IPS-18a (cell line): ENCODE data around the gene BABAM2.

ENCODE experiments used
- H3K27ac ChIP-seq: one replicate; pipeline ENCODE4 v1.5.1; 2013; ENCODE audit warnings: low read length
- H3K27me3 ChIP-seq: one replicate; pipeline ENCODE4 v1.6.1; 2013; ENCODE audit warnings: mild to moderate bottlenecking, low read length; ENCODE audit not compliant: control insufficient read depth, insufficient read depth
- H3K36me3 ChIP-seq: one replicate; pipeline ENCODE4 v1.6.1; 2013; ENCODE audit warnings: low read depth, low read length; ENCODE audit not compliant: control insufficient read depth
- H3K4me1 ChIP-seq: one replicate; pipeline ENCODE4 v1.6.1; 2013; ENCODE audit warnings: low read depth, low read length; ENCODE audit not compliant: control insufficient read depth
- H3K4me3 ChIP-seq: one replicate; pipeline ENCODE4 v1.5.1; 2013; ENCODE audit warnings: low read length
- H3K9ac ChIP-seq: one replicate; pipeline ENCODE4 v1.6.1; 2013; ENCODE audit warnings: mild to moderate bottlenecking, low read length, moderate library complexity
- H3K9me3 ChIP-seq: one replicate; pipeline ENCODE4 v1.6.1; 2013; ENCODE audit warnings: low read depth, low read length; ENCODE audit not compliant: control insufficient read depth

Gene BABAM2

GRCh38 chr2:27990030-27990590 is 99.6 kb downstream of the BABAM2 start:
- Histone ChIP-seq H3K4me3 (no peak overlapping the region), H3K9me3 (no peaks in the 10 kb centered on the region), H3K4me1 (no peaks in the 10 kb centered on the region), H3K9ac (no peak overlapping the region), H3K36me3 (no peaks in the 10 kb centered on the region), H3K27me3 (no peaks in the 10 kb centered on the region), H3K27ac (no peak overlapping the region)

GRCh38 chr2:27991146-27991545 is 100.6 kb downstream of the BABAM2 start:
- no peak overlapping the region for H3K4me3 ChIP-seq
- H3K36me3 ChIP-seq = no peaks in the 10 kb centered on the region
- no peak overlapping the region for H3K9ac ChIP-seq
- no peak overlapping the region for H3K27ac ChIP-seq
- no peaks in the 10 kb centered on the region for H3K27me3 ChIP-seq
- no peaks in the 10 kb centered on the region for H3K4me1 ChIP-seq
- no peaks in the 10 kb centered on the region for H3K9me3 ChIP-seq

DNA sequence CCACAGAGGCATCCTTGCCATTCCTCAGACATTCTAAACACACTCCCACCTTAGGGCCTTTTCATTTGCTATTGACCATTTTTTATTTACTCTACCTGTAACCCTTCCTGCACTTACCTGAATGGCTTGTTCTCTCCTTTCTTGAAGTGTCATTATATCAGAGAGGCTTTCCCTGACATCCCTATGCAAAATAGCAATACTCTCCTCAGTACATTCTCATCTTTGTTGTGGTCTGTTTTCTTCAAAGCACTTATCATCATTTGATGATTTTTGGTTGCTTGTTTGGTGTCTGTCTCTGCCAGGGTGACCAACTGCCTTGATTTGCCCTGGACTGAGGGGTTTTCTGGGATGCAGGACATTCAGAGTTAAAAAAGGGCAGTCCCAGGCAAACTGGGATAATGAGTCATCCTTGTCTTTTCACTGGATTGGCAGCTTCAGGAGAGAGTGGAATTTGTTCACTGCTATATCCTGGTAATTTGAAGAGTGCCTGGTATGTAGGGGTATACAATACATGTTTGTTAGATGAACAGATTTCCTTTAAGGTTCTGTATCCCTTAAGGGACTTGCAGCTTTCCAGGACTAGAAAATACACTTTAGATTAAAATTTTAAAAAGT is 102.4 kb downstream of the BABAM2 start:
- H3K9ac ChIP-seq = no peak overlapping the region

GRCh38 chr2:27993402-27993787 is 102.9 kb downstream of the BABAM2 start:
- no peak overlapping the region for H3K4me3 ChIP-seq
- no peaks in the 10 kb centered on the region for H3K4me1 ChIP-seq
- no peak overlapping the region for H3K9ac ChIP-seq
- no peaks in the 10 kb centered on the region for H3K27me3 ChIP-seq
- no peak overlapping the region for H3K27ac ChIP-seq
- no peaks in the 10 kb centered on the region for H3K36me3 ChIP-seq
- H3K9me3 ChIP-seq = no peaks in the 10 kb centered on the region

More for the DNA sequence above, 102.4 kb downstream of the BABAM2 start:
- H3K4me1 ChIP-seq = no peaks in the 10 kb centered on the region
- no peak overlapping the region for H3K27ac ChIP-seq
- H3K4me3 ChIP-seq = no peak overlapping the region
- H3K27me3 ChIP-seq = no peaks in the 10 kb centered on the region
- no peaks in the 10 kb centered on the region for H3K9me3 ChIP-seq
- H3K36me3 ChIP-seq = no peaks in the 10 kb centered on the region

- no peak overlapping the region for H3K27ac ChIP-seq
- H3K9ac ChIP-seq = no peak overlapping the region
- no peaks in the 10 kb centered on the region for H3K36me3 ChIP-seq
- no peak overlapping the region for H3K4me3 ChIP-seq
- no peaks in the 10 kb centered on the region for H3K4me1 ChIP-seq
- H3K27me3 ChIP-seq = no peaks in the 10 kb centered on the region
- no peaks in the 10 kb centered on the region for H3K9me3 ChIP-seq
Measured at GRCh38 chr2:27993950-27994728, 103.6 kb downstream of the BABAM2 start.

- no peak overlapping the region for H3K27ac ChIP-seq
- H3K27me3 ChIP-seq = no peaks in the 10 kb centered on the region
- H3K4me3 ChIP-seq = no peak overlapping the region
- H3K9ac ChIP-seq = no peak overlapping the region
- H3K36me3 ChIP-seq = no peaks in the 10 kb centered on the region
- no peaks in the 10 kb centered on the region for H3K4me1 ChIP-seq
- no peaks in the 10 kb centered on the region for H3K9me3 ChIP-seq
Measured at GRCh38 chr2:27996156-27996922, 105.8 kb downstream of the BABAM2 start.

- Histone ChIP-seq H3K27ac (no peak overlapping the region), H3K36me3 (no peaks in the 10 kb centered on the region), H3K4me1 (no peaks in the 10 kb centered on the region), H3K9ac (no peak overlapping the region), H3K9me3 (no peaks in the 10 kb centered on the region), H3K4me3 (no peak overlapping the region), H3K27me3 (no peaks in the 10 kb centered on the region)
Measured at GRCh38 chr2:28000287-28000686, 109.8 kb downstream of the BABAM2 start.

DNA sequence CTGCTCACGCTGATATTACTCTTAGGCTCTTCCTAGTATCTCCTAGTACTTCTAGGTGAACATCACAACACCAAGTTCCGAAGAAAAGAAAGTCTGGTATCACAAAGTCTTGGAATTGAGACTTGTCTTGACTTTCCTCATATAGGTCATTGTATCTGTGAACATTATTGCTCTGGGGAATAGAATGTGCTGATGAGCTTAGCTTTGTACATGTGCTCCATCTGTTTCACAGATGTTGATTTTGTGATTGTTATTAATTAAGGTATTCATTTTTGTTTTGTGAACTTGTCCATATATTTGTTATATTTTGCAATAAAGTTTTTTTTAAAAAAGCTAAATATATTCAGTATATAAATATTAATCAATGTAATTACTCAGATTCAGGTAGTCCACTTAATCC is 111.7 kb downstream of the BABAM2 start:
- Histone ChIP-seq H3K27me3 (no peaks in the 10 kb centered on the region), H3K9me3 (no peaks in the 10 kb centered on the region), H3K36me3 (no peaks in the 10 kb centered on the region), H3K27ac (no peak overlapping the region), H3K4me3 (no peak overlapping the region), H3K9ac (no peak overlapping the region), H3K4me1 (no peaks in the 10 kb centered on the region)

- Histone ChIP-seq H3K9ac (no peak overlapping the region), H3K4me3 (no peak overlapping the region), H3K36me3 (no peaks in the 10 kb centered on the region), H3K4me1 (no peaks in the 10 kb centered on the region), H3K9me3 (no peaks in the 10 kb centered on the region), H3K27ac (no peak overlapping the region), H3K27me3 (no peaks in the 10 kb centered on the region)
Measured at GRCh38 chr2:28004086-28004485, 113.6 kb downstream of the BABAM2 start.

- H3K4me3 ChIP-seq = no peak overlapping the region
- H3K4me1 ChIP-seq = no peaks in the 10 kb centered on the region
- H3K9ac ChIP-seq = no peak overlapping the region
- no peaks in the 10 kb centered on the region for H3K9me3 ChIP-seq
- no peaks in the 10 kb centered on the region for H3K36me3 ChIP-seq
- H3K27ac ChIP-seq = no peak overlapping the region
- H3K27me3 ChIP-seq = no peaks in the 10 kb centered on the region
Measured at GRCh38 chr2:28009732-28010131, 119.2 kb downstream of the BABAM2 start.

GRCh38 chr2:28011322-28011737 is 120.8 kb downstream of the BABAM2 start:
- H3K4me3 ChIP-seq = no peak overlapping the region
- no peaks in the 10 kb centered on the region for H3K27me3 ChIP-seq
- no peaks in the 10 kb centered on the region for H3K4me1 ChIP-seq
- no peak overlapping the region for H3K9ac ChIP-seq
- H3K36me3 ChIP-seq = no peaks in the 10 kb centered on the region
- no peaks in the 10 kb centered on the region for H3K9me3 ChIP-seq
- no peak overlapping the region for H3K27ac ChIP-seq
